GM21528 (cell line): ENCODE data around the gene TCERG1L.

Experiments
- ATAC-seq: cut with Tn5 transposase; IDR thresholded peaks from one replicate; pipeline ENCODE4 v1.9.1; 2021; ENCODE audit warnings: mild to moderate bottlenecking, moderate library complexity; ENCODE audit not compliant: unreplicated experiment, low FRiP score

Gene TCERG1L

DNA sequence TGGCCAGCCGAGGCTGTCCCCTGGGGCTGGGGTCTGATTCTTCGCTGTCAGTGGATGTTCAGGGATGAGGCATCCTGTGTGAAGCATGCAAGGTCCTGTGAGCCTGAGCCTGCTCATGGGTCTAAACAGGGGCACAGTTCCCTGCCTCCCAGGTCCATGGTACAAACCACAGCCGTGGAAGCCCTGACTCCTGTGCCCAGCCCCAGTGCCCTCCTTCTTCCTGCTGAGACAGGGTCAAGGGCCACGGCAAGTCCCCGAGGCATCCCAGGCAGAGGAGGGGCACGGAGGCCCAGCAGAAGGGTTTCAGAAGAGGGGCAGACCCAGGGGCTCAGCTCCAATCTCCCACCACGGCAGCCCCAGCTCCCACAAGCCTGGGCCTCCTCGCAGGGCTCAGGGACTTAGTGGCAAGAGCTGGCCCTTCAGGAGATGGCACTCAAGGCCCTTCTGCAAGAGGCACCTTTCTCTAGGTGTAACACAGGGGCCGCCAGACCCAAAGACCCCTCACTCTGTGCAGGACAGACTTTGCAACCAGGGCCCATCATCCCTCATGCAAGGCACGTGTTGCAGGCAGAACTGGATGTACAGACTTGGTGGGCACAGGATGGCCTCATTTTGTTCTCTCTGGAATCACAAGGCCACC is 248.8 kb downstream of the TCERG1L start:
- no peak for ATAC-seq

GRCh38 chr10:131061216-131061615 is 250.3 kb downstream of the TCERG1L start:
- no peak for ATAC-seq

- ATAC-seq, result no peak
These were observed 251.6 kb downstream of the TCERG1L start for GRCh38 chr10:131059881-131060280.

GRCh38 chr10:131058799-131059198 is 252.7 kb downstream of the TCERG1L start:
- ATAC-seq, result no peak

GRCh38 chr10:131056781-131057180 is 254.7 kb downstream of the TCERG1L start:
- no peak for ATAC-seq

DNA sequence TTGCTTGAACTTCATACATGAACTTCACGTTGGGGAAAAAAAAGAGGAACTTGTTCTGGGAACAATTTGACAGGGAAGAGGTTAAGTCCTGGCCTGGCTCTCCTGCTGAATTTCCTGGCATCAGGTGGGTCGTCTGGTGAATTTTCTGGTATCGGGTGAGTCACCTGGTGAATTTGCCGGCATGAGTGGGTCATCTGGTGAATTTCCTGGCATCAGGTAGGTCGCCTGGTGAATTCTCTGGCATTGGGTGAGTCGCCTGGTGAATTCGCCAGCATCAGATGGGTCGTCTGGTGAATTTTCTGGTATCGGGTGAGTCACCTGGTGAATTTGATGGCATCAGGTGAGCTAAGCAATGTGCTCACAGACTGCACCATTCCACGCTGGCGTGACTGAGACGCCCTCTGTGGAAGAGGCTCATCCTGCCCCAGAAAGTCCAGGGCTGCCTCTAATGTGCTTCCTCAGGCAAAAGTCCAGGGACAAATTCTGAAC is 255.4 kb downstream of the TCERG1L start:
- ATAC-seq, result no peak

DNA sequence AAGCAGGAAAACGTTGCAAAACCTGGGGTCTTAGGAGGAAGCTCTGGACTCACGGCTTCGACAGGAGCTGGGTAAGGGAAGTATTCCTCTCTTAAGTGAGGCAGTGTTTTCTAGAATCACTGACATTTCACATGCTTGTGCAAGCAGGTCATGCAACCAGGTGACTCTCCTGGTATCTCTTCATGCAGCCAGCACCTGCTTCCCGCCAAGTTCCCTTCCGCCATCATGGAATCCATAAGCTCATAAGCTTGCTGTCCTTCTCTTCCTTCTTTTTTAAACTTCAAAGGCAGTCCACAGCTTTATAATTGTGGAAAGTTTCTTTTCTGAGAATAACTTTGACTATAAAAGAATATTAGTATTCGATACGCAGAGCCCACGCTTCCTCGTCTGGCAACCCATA is 256.1 kb downstream of the TCERG1L start:
- no peak for ATAC-seq

- no peak for ATAC-seq
These were observed 258.3 kb downstream of the TCERG1L start for GRCh38 chr10:131053192-131053591.

GRCh38 chr10:131050162-131050766 is 261.3 kb downstream of the TCERG1L start:
- no peak for ATAC-seq

DNA sequence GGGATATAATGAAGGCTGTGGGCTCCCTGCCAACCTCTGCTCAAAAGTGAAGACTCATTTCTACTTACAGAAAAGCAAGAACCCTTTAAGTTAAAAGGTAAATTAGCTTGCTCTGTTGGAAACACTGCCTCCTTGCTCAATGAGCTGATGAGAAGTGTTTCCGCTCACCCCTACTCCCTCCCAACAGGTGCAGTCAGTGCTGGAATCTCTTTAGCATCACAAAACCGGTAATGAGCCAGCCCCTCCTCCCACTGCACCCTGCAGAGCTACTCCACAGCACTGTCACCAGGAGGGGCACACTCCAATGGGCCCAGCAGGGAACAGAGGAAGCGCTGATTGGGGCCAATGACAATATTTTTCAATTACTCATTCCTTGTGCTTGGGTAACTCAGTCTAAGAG is 262.5 kb downstream of the TCERG1L start:
- ATAC-seq, result no peak

- no peak for ATAC-seq
These were observed 262.9 kb downstream of the TCERG1L start for GRCh38 chr10:131048606-131049005.

DNA sequence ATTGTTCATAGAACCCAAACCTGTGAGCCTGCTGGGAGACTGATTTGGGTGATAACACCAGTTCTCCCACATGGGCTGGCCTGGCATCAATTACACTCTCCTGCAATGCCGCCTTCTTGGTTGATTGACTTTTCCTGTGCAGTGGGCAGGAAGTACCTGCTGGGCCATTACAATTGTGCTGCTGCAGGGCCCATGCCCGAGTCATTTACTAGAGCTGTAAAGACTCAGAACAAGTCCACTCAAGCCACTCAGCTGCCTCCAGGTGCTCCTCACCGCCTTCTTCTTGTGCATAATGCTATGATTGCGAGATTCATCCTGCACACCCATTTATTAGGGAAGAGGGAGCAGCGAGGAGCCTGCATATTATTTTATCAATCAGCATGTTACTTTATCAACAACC is 264.0 kb downstream of the TCERG1L start:
- no peak for ATAC-seq

GRCh38 chr10:131046194-131046593 is 265.3 kb downstream of the TCERG1L start:
- ATAC-seq, result no peak

DNA sequence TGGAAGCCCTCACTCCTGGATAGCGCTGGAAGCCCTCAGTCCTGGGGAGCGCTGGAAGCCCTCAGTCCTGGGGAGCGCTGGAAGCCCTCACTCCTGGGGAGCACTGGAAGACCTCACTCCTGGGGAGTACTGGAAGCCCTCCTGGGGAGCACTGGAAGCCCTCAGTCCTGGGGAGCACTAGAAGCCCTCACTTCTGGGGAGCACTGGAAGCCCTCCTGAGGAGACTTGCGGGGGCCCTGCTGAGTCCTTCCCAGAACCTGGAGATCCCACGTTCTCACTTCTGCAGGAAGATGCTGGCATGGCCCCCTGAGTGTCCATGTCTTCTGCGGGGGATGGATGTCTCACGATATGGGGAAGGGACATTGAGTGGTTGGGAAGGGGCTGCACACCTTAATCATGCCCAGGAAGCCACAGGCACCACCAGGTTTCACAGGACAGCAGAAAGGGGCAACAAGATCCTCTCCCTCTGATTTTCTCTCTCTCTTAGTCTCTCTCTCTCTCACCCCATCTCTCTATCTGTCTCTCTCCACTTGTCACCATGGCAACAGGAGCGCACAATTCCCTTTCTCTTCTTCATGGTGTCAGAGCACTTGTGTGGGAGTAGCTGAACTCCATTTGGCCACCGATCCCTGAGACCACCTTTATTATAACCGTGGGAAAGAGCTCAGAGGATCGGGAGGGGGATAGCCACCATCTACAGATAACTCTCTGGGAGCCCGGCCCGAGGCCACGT is 267.0 kb downstream of the TCERG1L start:
- ATAC-seq, result no peak

- no peak for ATAC-seq
These were observed 268.4 kb downstream of the TCERG1L start for GRCh38 chr10:131043039-131043691.
